Activated CD8-positive, alpha-beta memory T cell treated with anti-CD3 and anti-CD28 coated beads, Interleukin-2, amount 50 U/mL, for 4 hours (primary cell): ENCODE measurements around the gene MAP4K2.
"Not testable (repeated sequence)": the region's sequence is repeated elsewhere in the genome, so short reads cannot be mapped to it uniquely, and the experiment has no call there.

ENCODE experiments used
- DNase-seq: peaks from one replicate; pipeline ENCODE4 v3.0.0-alpha.2; 2020

Gene MAP4K2

GRCh38 chr11:64803158-64803845 lies at the start of gene MAP4K2:
MAP4K2 (minus strand) TSS chr11:64803214; CDS start chr11:64803149, 65 bp downstream.
- peak; percentile 88 for DNase-seq

GRCh38 chr11:64851831-64852351 lies 48.9 kb upstream of the MAP4K2 start:
- DNase-seq: no peak

GRCh38 chr11:64850979-64851567 lies 48.1 kb upstream of the MAP4K2 start:
- peak; percentile 55 for DNase-seq

- DNase-seq: no peak
Measured at GRCh38 chr11:64849598-64850356, 46.8 kb upstream of the MAP4K2 start.

DNA sequence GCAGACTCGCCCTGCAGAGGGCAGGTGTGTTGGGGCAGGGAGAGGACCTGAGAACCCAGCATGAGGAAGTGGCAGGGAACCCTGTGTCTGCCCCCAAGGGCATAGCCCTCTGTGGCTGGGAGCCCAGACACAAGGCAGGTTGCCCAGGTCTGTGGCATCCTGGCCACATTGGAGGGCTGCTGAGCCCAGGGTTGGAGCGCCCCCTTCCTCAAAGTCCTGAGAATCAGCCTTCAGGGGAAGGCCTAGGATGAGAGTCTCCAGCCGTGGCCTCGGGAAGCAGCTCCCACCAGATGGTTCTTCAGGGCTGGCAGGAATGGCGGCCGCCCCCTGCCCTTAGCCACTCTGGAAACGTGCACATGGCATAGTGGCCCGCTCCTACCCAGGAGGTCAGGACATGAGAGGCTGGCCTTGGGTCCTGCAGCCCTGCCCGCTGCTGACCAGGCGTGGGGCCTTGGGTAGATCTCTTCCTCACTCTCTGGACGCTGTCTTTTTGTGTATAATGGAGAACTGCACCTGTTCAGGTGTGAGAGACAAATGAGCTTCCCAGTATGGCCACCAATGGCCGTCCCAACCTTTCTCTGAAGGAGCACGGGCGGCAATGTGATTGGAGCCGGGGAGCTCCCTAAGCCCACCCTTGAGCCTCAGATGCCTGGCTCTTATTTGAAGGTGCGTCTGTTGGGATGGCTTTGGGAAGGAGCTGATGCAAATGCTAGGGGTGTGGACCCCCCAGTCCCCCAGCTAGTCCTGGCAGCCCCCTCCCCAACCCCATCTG lies 46.0 kb upstream of the MAP4K2 start:
- DNase-seq: peak; percentile 37

GRCh38 chr11:64848214-64848825 lies 45.3 kb upstream of the MAP4K2 start:
- no peak for DNase-seq

DNA sequence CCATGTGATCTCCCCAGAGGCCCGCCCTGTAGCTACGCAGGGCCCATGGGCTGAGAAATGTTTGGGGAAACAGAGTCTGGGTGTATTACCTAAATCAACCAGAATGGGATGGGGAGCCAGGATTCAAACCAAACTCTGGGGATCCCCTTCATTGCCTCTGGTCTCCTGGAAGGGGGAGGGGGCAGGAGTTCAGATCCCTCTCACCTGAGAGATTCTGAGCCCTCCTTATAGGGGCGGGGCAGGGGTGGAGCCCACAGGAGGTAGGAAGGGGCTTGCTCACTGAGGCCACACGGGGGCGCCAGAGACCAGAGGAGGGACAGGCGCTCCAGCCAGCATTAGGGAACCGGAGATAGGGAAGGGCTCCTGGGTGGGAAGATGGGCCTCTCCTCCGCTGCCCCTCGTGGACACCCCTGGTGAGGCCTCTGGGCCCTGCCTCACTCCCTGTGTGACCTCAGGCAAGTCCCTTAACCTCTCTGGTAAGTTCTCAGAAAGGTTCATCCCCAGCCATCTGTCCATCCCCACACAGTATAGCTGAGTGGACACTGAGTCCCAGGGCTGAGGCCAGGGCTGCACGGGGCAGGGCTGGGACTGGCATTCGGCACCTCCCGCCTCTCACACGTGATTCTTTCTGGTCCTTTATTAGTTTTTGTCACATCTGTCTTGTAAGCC lies 44.1 kb upstream of the MAP4K2 start:
- peak; percentile 95 for DNase-seq

DNA sequence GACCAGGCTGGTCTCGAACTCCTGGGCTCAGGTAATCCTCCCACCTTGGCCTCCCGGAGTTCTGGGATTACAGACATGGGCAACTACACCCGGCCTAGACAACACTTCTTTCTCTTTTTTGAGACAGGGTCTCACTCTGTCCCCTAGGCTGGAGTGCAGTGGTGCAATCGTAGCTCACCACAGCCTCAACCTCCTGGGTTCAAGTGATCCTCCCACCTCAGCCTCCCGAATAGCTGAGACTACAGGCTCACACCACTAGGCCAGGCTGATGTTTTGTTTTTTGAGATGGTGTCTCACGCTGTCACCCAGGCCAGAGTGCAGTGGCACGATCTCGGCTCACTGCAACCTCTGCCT lies 42.7 kb upstream of the MAP4K2 start:
- DNase-seq: not testable (repeated sequence)

- no peak for DNase-seq
Measured at GRCh38 chr11:64845129-64845775, 42.2 kb upstream of the MAP4K2 start.

- peak; percentile 71 for DNase-seq
Measured at GRCh38 chr11:64844330-64845128, 41.5 kb upstream of the MAP4K2 start, which contains the start of gene CDC42BPG. CDC42BPG (minus strand) TSS chr11:64844653; CDS start chr11:64844569, 84 bp downstream.

GRCh38 chr11:64843686-64844329 lies 40.8 kb upstream of the MAP4K2 start:
- DNase-seq: no peak

DNA sequence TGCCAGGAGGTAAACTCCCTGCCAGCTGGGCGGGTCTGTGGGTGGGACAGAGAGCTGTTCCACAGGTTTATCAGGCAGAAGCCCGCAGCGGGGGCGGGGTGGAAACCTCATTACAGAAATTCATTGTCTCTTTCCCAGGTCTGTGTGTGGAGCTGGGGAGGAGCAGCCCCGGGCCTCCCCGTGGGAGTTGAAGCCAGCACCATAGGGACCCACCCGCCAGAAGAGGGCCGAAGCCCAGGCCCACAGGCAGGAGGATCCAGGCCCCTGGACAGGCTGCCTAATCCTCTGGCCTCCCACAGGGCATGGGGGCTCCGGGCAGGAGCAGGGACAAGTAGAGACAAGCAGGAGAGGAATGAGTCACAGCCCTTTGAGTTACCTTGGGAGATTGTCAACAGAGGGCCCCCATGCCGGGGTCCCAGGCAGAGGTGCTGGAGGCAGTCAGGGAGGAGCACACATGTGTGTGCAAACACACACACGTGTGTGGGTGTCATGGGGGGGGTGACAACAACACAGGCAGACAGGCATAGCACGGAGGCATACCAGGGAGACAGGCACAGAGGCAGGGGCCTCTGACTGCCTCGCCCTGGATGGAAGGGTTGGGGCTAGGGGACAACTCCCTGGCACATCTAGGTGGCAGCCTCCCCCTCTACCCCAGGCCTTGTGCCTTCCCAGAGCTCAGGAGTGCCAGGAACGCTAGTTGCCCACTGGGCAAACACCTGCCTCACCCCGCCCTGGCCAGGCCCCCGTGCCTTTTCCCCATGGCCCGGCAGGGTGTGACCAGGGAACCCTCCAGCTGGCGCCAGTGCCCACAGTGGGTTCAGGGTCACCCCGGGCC lies 40.1 kb upstream of the MAP4K2 start:
- no peak for DNase-seq

GRCh38 chr11:64842366-64842759 lies 39.3 kb upstream of the MAP4K2 start:
- no peak for DNase-seq

- no peak for DNase-seq
Measured at GRCh38 chr11:64841592-64842365, 38.8 kb upstream of the MAP4K2 start.

DNA sequence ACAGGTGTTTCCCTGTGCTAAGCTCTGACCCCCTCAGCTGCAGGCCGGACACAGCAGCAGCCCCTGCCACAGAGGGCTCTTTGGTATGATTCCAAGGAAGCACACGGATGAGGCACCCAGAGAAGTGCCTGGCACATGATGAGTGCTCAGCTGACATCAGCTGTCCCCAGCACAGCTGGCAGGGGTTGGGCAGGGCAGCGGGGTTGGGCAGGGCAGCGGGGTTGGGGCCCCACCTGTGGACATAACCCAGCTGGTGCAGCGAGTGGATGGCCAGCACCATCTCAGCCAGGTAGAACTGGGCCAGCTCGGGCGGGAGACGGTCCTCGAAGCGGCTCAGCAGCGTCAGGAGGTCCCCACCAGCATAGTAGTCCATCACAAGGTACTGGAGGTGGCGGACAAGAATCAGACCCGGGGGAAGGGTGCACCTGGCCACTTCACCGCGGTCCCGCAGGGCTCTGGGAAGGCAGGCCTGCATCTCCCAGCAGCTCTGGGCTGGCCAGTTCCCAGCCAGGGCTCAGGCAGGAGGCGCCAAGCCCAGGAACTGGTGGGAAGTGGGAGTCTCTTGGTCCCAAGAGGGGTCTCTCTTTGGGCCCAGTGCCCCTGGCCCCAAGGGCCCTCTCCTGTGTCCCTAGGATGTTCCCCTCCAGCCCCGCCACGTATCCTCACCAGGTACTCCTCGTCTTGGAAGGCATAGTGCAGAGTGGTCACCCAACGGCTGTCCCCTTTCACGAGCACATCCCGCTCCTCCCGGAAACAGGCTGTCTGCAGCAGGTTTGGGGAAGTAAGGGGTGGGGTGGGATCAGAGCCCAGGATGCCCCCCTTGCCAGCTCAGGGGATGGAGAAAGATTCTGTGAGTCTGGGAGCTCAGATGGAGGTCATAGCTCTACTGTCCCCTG lies 37.1 kb upstream of the MAP4K2 start:
- DNase-seq: no peak

DNA sequence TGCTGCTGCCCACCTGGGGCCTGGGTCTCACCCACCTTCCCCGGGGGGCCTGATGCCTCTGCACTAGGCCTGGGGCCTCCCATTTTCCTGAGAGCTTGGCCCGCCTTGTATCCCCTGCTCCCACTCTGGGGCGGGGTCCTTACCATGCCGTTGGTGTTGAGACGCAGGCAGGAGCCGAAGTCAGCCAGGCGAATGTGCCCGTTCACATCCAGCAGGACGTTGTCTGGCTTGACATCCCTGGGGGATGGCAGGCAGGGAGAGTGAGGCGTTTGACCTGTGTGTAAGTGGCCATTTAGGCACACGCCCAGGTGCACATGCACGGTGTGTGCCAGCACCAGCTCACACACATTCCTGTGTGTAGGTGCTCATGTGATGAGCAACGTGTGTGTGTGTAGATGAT lies 36.3 kb upstream of the MAP4K2 start:
- DNase-seq: no peak
